Ovary (tissue), 9 donors: Measurements from ENCODE around the gene RPS6KB2. TPM values are rescaled to one million over a fixed set of nuclear protein-coding genes. Genes with fewer than 3 reads are reported as not detected.
A peak's percentile ranks its signal among the peaks of the same experiment; 100 is the strongest.

Experiments
- DNase-seq, 5 donors: peaks; one replicate each; pipeline ENCODE4 v3.0.0-alpha.2; 2019 to 2020
- H3K27ac ChIP-seq, 2 donors: fragments of 200-600 bp; one replicate each; pipeline versions ENCODE4 v1.5.1 to v1.8.0; 2019 to 2022
- H3K27me3 ChIP-seq: fragments of 200-600 bp; one replicate; pipeline ENCODE4 v1.8.0; 2022
- H3K36me3 ChIP-seq: fragments of 200-600 bp; sonication (generic); one replicate; pipeline ENCODE4 v1.5.1; 2019
- H3K4me1 ChIP-seq: one replicate; pipeline ENCODE4 v1.8.1; 2013; ENCODE audit warnings: mild to moderate bottlenecking, moderate library complexity; ENCODE audit not compliant: insufficient read depth
- H3K4me3 ChIP-seq: fragments of 200-600 bp; sonication (generic); one replicate; pipeline ENCODE4 v1.5.1; 2017
- H3K9me3 ChIP-seq, 2 donors: fragments of 200-600 bp in 1 of 2; sonication (generic) in 1 of 2; one replicate each; pipeline versions ENCODE4 v1.5.1 to v1.8.1; 2013 to 2019; ENCODE audit warnings: mild to moderate bottlenecking in 1 of 2, moderate library complexity in 1 of 2
- EP300 ChIP-seq: sonication (generic); formaldehyde crosslinking; IDR thresholded peaks from one replicate; pipeline ENCODE4 v1.6.1; 2017; ENCODE audit warnings: antibody characterized with exemption
- POLR2A ChIP-seq: fragments of 450-650 bp; IDR thresholded peaks from one replicate; pipeline ENCODE4 v1.6.1; 2017; ENCODE audit warnings: antibody characterized with exemption, mild to moderate bottlenecking, moderate library complexity
- WGBS, 3 donors: extraction: QIAGEN DNeasy Blood & Tissue Kit in 1 of 3; methylation state at CpG; one replicate each; pipeline versions ENCODE4 v1.1.5 to v1.1.7; 2013 to 2017; 5-methylcytosine and 5-hydroxymethylcytosine counted together
- intact Hi-C, 4 donors: fragments of 100-400 bp; cut with DNase I; formaldehyde crosslinking; loops; one replicate each; pipeline versions ENCODE4 v1.11.0 to v1.15.1; 2022 to 2023
- polyA plus RNA-seq, 2 donors: library from polyadenylated mRNA; stranded (reverse); fragments of 200-250 nt in 1 of 2; fragments of 350-450 nt in 1 of 2; fragmentation: Illumina TruSeq in 1 of 2; extraction: RNeasy Lipid Tissue Mini Kit (QIAGEN cat#74804) in 1 of 2; gene quantifications; one replicate each; pipeline ENCODE4 v1.2.3, GENCODE V29; 2013 to 2014
- total RNA-seq, 7 donors: library from RNA; depleted of rRNA in 2 of 7; stranded (reverse); fragments of >200 nt in 2 of 7; fragmentation: NEBNext Ultra II Directional in 3 of 7; extraction: Animal tissue kit (Norgen Biotek cat#: 25700) in 3 of 7; gene quantifications; one replicate each; pipeline versions ENCODE4 v1.1.0 to v1.2.4, GENCODE V29; 2016 to 2023
- TF ChIP-seq, protein P1 (sequence below), 3 donors: fragments of 450-650 bp in 2 of 3; fragments of 200-600 bp in 1 of 3; IDR thresholded peaks; one replicate each; pipeline versions ENCODE4 v1.5.1 to v1.8.0; 2016 to 2022; ENCODE audit warnings: antibody characterized with exemption in 3 of 3, mild to moderate bottlenecking in 1 of 3
- donor health status: DM: no; HTN: no; CAD: no; lungs with moderate emphysema.
- donor health status: DM: no; HTN: no; CAD: no.
- donor health status: Bipolar disorder and iron deficiency.
- donor health status: DM: yes; HTN: yes; CAD: no.
- donor health status: DM: no; HTN: no; CAD: no.
- donor health status: DM: yes; HTN: yes; CAD: no.

The RPS6KB2 gene
- total and polyA plus RNA-seq, 9 donors: 10.4 to 38.6 (median 33.1) TPM

DNA sequence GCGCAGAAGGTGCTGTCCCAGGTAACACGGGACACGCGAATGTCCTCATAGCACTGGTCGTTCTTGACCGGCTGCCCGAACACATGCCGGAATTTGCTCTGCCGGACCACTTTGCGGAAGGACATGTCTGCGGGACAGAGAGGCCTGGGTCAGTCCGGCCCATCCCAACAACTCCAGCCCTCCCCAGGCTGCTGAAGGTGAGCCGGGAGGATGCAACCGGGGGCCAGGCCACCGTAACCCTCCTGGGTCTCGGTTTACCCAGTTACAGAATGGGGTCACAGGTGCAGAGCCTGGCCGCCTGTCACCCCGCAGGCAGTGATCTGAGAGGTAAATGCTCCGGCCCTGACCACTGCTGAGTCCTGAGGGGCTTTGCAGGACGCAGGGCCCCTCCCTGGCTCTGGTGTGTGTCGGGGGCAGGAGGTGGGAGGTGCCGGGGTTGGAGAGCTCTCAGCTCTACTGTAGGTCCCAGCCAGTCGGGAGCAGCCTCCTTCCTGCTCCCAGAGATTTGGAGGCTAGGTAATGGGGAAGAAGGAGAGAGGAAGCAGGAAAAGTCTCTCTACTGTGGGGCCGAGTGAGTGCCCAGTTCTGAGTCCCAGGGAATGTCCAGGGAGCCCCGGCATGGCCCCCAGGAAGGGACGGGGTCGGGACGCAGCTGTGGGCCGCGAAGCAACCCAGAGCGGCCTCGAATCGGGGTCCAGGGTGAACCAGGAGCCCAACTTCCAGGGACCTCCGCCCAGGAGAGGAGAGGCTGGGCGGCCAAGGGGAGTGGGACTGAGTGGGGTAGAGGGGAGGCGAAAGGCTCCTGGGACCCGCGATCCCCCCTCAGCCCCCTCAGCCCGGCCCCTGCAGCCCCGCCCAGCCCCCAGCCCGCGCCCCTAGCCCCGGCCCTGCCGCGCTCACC is 14.5 kb downstream of the RPS6KB2 start:
- 27 to 33% (median 31%) methylated on average over 40 to 45 of the region's 45 CpGs for WGBS, 3 donors
- H3K4me3 ChIP-seq: peak overlapping the region; percentile 69
- peaks cover 4% of the 10 kb centered on the region for H3K4me1 ChIP-seq
- TF ChIP-seq, protein P1, sequence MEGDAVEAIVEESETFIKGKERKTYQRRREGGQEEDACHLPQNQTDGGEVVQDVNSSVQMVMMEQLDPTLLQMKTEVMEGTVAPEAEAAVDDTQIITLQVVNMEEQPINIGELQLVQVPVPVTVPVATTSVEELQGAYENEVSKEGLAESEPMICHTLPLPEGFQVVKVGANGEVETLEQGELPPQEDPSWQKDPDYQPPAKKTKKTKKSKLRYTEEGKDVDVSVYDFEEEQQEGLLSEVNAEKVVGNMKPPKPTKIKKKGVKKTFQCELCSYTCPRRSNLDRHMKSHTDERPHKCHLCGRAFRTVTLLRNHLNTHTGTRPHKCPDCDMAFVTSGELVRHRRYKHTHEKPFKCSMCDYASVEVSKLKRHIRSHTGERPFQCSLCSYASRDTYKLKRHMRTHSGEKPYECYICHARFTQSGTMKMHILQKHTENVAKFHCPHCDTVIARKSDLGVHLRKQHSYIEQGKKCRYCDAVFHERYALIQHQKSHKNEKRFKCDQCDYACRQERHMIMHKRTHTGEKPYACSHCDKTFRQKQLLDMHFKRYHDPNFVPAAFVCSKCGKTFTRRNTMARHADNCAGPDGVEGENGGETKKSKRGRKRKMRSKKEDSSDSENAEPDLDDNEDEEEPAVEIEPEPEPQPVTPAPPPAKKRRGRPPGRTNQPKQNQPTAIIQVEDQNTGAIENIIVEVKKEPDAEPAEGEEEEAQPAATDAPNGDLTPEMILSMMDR (IDR thresholded peaks at IDR 0.05): no peak
- no peak for TF ChIP-seq POLR2A
- TF ChIP-seq EP300: no peak
- H3K9me3 ChIP-seq: no peaks in the 10 kb centered on the region
- intact Hi-C loops: loop anchor here in 1 of 4 donors (1.0 to 10.0 kb wide), 2 partner anchors 41 to 62 kb away; partner anchors contain the start of genes CDK2AP2, PITPNM1 and PPP1CA
- H3K27me3 ChIP-seq: no peaks in the 10 kb centered on the region
- peak overlapping the region; percentile 94 for H3K27ac ChIP-seq
- H3K36me3 ChIP-seq: no peaks in the 10 kb centered on the region
- peak in 2 of 5 donors; percentile 36 to 43 for DNase-seq

DNA sequence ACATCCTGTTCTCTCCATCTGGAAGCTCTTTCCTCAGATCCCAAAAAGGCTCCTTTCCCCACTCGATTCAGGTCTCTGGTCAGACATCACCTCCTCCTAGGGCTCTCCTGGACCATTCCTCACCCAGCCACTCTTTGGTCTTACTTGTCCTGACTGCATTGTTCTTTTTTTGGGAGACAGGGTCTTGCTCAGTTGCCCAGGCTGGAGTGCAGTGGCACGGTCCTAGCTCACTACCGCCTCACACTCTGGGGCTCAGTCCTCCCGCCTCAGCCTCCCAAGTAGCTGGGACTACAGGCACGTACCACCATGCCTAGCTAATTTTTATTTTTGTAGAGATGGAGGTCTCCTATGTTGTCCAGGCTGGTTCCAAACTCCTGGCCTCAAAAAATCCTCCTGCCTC is 17.2 kb downstream of the RPS6KB2 start:
- Histone ChIP-seq H3K27ac (no peak overlapping the region), H3K9me3 (no peaks in the 10 kb centered on the region), H3K27me3 (no peaks in the 10 kb centered on the region), H3K4me1 (peaks cover 4% of the 10 kb centered on the region), H3K4me3 (no peak overlapping the region), H3K36me3 (no peaks in the 10 kb centered on the region)
- DNase-seq: no peak
- 83 to 97% (median 87%) methylated on average over 5 of the region's 5 CpGs for WGBS, 3 donors
- intact Hi-C loops: loop anchor here in 1 of 4 donors (10.0 kb wide), 1 partner anchor 59 kb away; the partner anchor contains the start of genes CDK2AP2 and PITPNM1
- no peak for TF ChIP-seq POLR2A
- TF ChIP-seq, protein P1 (IDR thresholded peaks at IDR 0.05): no peak
- TF ChIP-seq EP300: no peak

DNA sequence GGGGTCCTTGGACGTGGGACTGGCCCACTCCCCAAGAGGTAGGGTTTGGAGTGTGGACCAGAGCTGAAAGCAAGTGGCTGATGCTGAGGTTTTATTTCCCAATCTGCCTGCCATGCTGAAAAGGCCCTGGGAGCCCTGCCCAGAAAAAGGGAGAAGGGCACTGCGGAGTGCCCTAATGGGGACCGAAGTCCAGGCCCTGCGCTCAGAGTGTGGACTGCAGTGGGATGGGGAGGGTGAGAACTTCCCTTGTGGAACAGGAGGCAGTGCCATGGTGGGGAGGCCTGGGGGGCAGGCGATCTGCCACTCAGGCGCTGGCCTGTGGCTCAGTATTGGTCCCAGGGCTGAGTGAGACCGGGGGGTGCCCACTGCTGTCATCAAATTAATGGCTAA is 19.9 kb downstream of the RPS6KB2 start:
- intact Hi-C loops: loop anchor here in 1 of 4 donors (10.0 kb wide), 1 partner anchor 57 kb away; the partner anchor contains the start of genes CDK2AP2 and PITPNM1
- H3K9me3 ChIP-seq: no peaks in the 10 kb centered on the region
- no peaks in the 10 kb centered on the region for H3K4me1 ChIP-seq
- TF ChIP-seq, protein P1 (IDR thresholded peaks at IDR 0.05): no peak
- TF ChIP-seq POLR2A (no peak), EP300 (no peak)
- no peaks in the 10 kb centered on the region for H3K36me3 ChIP-seq
- no peak overlapping the region for H3K4me3 ChIP-seq
- no peak overlapping the region for H3K27ac ChIP-seq
- no peaks in the 10 kb centered on the region for H3K27me3 ChIP-seq
- DNase-seq: no peak
- WGBS, 3 donors: 90 to 92% (median 91%) methylated on average over 7 of the region's 7 CpGs

DNA sequence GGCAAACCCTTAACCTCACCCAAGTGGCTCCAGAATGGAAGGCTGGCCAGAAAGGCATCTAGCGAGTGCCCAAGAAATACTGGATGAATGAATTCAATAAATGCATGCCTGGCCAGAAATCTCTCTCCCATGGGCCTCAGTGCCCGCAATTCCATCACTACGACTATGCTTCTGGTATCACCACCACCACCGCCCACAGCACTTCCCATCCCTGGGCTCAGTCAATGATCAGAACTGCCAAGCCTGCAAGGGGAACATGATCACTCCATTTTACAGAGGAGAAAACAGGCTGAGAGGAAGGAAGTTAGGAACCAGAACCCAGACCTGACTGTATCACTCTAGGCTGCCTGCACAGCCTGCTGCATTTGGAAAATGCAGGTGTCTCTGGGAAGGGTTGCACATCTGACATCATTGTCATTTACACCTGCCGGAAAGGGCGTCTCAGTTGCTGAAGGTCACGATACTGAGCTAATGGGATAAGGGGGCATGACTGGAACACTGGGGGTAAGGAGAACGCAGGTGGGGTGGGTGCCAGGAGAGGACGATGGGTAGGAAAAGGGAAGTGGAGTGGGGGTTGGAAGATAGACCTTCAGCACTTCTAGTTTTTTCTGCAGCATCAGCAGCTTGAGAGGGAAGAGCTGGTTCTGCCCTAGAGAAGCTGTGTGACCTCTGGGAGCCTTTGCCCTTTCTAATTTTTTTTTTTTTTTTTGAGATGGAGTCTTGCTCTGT is 21.0 kb downstream of the RPS6KB2 start:
- Histone ChIP-seq H3K9me3 (no peaks in the 10 kb centered on the region), H3K4me1 (no peaks in the 10 kb centered on the region), H3K36me3 (no peaks in the 10 kb centered on the region), H3K27me3 (no peaks in the 10 kb centered on the region), H3K4me3 (no peak overlapping the region), H3K27ac (no peak overlapping the region)
- intact Hi-C loops: loop anchor here in 1 of 4 donors (10.0 kb wide), 1 partner anchor 56 kb away; the partner anchor contains the start of genes CDK2AP2 and PITPNM1
- TF ChIP-seq EP300 (no peak), POLR2A (no peak)
- TF ChIP-seq, protein P1 (IDR thresholded peaks at IDR 0.05): no peak
- 72 to 80% (median 76%) methylated on average over 9 of the region's 9 CpGs for WGBS, 3 donors
- no peak for DNase-seq
